GM19043 (cell line): Measurements from ENCODE around the gene RFC3.
A peak's percentile ranks its signal among the peaks of the same experiment; 100 is the strongest.
"Not testable (repeated sequence)": the region's sequence is repeated elsewhere in the genome, so short reads cannot be mapped to it uniquely, and the experiment has no call there.

Source experiments
- ATAC-seq: cut with Tn5 transposase; IDR thresholded peaks from one replicate; pipeline ENCODE4 v1.9.1; 2021; ENCODE audit warnings: low read depth; ENCODE audit not compliant: unreplicated experiment

Gene RFC3

DNA sequence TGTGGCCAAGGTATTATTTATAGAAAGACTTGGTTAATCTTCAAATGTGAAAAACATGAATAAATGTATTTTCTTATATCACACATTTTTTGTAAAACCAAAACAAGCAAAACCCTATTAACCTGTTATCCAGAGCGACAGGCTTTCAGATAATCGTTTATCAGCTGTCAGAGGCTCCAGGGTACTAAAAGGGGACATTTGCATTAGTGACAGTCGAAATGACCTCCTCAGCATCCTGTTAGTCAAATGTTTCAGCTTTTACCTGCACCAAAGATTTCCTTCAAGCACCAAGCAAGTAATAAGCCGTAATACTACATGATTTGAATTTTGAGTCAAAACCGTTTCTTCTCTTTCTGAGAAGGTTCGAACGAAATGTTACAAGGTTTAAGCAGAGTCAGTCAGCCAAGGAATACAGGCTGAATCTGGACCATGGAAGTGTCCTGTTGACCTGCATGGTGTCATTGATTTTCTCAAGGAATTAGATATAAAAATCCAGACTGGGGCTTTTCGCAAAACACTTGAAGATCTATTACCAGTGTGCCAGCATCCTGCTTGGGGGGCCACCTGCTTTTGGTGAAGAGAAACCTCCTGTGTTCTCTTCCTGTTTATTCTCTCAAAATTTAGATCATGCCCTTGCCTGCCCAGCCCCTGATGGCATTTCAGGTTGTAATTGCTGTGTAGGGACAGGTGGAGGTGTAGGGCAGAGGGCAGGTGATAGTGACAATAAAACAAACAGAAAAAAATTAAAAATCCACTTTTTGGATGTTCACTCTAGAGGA lies 11.3 kb upstream of the RFC3 start:
- peak; percentile 61 for ATAC-seq

DNA sequence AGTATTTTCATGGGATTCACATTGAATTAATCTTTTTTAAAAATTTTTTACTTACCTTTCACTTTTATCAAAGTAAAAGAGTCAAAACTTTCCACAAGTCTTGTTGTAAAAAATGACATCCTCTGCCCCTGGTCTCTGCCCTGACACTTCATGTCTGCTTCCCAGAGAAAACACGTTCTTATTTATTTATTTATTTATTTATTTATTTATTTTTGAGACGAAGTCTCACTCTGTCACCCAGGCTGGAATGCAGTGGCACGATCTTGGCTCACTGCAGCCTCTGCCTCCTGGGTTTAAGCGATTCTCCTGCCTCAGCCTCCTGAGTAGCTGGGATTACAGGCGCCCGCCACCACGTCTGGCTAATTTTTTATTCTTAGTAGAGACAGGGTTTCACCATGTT lies 5.1 kb upstream of the RFC3 start:
- not testable (repeated sequence) for ATAC-seq

DNA sequence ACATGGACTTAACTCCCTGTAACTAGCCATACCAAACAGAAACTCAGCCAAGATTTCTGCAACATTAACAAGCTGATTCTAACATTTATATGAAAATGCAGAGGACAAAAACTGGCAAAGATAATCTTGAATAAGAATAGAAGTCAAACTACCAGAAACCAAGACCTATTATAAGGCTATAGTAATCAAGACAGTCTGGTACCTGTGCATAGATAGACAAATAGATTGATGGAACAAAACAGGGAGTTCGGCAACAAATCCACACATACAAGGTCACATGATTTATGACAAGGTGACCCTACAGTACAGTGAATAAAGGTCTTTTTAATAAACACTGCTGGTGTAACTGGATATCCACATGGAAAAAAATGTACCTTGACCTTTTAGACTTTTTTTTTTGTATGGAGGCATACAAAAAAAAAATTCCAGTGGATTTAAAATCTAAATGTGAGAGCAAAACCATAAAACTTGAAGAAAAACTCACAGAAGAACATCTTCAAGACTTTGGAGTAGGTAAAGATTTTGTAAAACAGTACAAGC lies 2.9 kb upstream of the RFC3 start:
- ATAC-seq: no peak

DNA sequence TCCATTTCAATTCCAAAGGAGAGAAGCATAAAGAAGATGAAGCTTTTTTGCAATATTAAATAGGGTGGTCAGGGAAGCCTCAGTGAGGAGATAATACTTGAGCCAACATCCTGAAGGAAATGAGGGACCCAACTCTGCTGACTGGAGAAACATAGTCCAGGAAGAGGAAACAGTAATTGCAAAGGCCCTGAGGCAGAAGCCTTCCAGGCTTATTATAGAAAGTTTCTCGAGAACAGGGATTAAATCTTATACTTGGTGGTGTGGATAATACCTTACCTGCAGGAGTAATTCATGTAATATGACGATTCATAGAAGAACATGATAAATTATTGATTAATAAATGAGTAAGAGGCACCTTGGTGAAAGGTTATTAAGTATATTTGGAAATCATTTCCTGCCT lies 1.0 kb upstream of the RFC3 start:
- ATAC-seq: no peak

DNA sequence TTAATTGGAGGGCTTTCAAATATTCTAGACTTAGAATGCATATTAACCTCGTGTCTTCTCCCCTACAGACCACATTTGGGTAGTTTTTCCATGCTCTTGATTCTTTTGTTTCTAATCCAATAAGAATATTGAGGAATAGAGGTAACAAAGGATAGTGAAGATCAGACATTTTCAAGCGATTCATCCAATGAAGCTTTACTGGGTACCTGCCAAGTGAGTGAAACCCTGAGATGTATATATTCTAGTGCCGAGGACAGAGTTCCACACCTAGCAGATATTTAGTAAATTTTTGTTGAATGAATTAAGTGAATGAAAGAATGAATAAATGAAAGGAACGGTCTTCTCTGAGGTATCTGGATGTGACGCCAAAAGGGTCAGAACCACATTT lies 442 bp upstream of the RFC3 start:
- ATAC-seq: peak; percentile 1

DNA sequence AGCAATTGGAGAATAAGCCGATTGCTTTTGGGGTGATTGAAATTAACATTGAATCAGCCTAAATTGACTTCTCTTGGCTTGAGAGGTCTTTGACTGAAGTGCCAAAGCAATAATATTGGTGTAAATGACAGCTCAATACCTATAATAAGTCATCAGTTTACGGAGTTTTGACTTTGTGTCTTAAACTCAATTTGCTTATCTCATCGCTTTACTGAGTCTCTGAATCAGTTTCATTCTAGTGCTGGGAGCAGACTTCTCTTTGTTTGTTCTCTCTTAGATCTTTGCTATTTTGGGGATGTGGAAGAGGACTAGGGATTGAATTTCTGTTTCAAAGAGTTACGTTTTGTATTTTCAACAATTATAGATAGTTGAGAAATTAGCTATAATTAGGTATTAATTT lies 7.1 kb downstream of the RFC3 start:
- no peak for ATAC-seq

DNA sequence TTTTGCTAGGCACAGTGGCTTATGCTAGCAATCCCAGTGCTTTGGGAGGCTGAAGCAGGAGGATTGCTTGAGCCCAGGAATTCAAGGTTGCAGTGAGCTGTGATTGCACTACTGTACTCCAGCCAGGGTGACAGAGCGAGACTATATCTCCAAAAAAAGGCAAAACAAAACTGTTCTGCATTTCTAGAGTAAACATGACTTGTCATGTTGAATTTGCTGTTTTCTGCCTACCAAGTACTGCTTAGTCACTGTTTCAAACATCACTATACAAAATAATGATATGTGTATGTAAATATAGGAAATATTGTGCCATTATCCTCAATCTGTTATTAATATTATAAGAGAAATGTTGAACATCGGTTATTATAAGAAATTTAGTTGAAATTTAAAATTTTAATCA lies 9.2 kb downstream of the RFC3 start:
- no peak for ATAC-seq

DNA sequence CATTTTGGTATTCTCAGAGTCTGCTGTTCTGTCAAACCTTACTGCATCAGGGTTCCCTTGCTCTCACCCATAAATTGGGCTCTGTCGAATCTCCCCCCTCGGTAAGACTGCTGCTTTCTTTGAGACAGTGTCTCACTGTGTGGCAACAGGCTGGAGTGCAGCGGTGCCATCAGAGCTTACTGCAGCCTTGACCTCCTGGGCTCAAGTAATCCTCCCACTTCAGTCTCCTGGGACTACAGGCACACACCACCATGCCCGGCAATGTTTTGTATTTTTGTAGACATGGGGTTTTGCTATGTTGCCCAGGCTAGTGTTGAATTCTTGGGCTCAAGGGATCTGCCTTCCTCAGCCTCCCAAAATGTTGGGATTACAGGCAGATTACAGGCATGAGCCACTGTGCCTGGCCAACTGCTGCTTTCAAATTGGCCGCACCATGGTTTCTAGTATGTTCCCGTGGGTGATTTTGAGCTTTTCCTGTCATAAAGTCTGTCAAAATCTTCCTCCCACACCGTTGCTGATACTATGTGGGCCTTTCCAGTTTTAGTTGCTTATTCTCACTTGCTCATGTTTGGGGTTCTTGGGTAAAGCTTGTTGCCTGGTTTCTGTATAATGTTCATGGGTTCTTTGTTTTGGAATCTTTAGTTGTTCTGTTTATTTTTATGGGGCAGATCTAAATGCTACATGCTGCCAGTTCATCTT lies 10.6 kb downstream of the RFC3 start:
- ATAC-seq: no peak

DNA sequence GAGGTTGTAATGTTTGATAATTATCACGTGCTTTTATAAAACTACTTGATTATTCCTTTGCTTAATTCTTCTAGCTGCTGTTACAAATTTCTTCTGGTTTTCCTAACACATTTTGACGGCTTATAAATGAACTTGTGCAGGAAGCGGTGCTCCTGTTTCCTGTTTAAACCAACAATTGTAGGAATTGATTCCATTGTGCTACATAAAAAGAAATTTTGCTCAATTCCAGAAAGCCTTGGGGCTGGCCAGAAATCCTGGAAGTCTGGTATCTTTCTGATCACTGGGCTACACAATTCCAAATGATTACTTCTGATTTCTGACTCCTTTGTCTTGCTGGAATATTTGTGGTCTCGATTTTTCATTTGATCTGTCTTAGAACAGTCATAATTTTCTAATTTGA lies 14.9 kb downstream of the RFC3 start:
- ATAC-seq: no peak

DNA sequence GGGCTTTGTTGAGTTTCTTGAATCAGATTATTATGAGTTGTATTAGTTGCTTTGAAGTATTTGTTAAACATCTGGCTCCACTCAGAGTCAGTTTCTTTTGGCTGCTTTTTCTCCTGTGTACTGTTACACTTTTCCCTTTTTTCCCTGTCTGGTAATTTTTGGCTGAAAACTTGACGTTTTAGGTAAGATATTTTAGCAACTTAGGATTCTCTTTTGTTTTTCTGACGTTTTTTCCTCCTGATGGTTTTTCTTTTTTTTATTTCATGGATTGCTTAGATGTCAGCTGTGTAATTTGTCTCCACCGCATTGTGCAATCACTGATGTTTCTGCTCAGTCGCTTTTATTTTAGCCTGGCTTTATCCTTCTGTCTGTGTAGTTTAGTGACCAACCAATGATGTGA lies 20.7 kb downstream of the RFC3 start:
- ATAC-seq: no peak

DNA sequence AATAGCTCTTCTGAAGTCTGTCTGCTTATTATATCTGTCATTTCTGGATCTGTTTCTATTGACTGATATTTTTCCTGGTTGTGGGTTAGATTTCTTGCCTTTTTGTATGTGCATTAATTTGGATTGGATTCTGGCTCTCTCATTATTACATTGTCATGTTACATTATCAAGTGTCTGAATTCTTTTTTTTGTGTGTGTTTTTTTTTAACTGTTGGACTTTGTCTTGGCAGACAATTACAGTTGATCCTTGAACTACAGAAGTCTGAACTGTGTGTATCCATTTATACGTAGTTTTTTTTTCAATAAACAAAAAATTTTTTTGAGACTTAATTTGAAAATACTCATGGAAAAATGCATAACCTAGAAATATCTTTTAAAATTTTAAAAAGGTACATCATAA lies 22.5 kb downstream of the RFC3 start:
- ATAC-seq: no peak

DNA sequence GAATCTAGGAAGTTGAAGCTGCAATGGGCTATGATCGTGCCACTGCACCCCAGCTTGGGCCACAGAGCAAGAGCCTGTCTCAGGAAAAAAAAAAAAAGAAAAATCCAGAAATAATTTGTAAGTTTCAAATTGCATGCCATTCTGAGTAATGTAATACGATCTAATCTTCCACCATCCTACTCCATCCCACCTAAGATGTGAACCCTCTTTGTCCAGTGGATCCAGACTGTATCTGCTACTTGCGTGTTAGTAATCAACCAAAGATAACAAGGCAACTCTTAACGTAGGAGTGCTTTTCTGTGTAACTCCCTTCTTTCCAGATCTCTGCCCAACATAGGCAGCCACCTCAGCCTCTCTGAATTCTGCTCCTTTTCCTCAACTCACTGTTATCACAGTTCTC lies 24.3 kb downstream of the RFC3 start:
- no peak for ATAC-seq

DNA sequence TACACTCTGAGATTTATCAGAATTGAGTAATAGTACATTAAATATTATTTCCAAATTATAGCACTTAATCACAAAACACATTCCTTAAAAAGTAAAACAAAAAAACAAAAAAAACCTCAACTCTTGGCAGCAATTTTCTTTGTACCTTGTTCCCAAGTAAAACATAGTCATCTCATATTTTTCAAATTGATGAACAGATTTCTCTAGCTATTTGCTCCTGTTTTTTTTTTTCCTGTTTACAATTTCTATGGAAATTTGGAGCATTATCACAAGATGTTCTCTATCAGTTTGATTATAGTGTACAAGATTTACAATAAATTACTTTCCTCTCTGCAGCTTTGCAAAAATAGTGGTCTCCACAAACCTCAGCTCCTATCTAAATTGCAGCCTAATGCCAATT lies 25.0 kb downstream of the RFC3 start:
- no peak for ATAC-seq

DNA sequence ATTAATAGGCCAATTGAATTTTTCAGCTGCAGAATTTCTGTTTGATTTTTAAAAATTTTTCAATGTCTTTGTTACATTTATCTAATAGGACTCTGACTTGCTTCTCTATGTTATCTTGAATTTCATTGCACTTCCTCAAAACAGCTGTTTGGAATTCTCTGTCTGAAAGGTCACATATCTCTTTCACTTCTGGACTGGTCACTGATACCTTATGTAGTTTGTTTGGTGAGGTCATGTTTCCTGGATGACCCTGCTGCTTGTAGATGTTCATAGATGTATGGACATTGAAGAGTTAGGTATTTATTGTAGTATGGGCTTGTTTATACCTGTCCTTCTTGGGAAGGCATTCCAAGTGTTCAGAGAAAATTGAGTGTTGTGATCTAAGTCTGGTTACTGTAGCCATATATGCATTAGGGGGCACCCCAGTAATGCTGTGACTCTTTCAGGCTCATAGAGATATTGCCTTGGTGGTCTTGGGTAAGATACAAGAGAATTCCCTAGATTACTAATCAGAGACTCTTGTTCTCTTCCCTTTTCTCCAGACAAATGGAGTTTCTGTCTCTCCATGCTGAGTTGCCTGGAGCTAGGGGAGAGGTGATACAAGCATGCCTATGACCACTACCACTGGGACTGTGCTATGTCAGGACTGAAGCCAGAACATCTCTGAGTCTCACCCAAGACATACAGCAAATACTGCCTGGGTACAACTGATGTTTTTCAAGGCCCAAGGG lies 27.8 kb downstream of the RFC3 start:
- ATAC-seq: no peak

DNA sequence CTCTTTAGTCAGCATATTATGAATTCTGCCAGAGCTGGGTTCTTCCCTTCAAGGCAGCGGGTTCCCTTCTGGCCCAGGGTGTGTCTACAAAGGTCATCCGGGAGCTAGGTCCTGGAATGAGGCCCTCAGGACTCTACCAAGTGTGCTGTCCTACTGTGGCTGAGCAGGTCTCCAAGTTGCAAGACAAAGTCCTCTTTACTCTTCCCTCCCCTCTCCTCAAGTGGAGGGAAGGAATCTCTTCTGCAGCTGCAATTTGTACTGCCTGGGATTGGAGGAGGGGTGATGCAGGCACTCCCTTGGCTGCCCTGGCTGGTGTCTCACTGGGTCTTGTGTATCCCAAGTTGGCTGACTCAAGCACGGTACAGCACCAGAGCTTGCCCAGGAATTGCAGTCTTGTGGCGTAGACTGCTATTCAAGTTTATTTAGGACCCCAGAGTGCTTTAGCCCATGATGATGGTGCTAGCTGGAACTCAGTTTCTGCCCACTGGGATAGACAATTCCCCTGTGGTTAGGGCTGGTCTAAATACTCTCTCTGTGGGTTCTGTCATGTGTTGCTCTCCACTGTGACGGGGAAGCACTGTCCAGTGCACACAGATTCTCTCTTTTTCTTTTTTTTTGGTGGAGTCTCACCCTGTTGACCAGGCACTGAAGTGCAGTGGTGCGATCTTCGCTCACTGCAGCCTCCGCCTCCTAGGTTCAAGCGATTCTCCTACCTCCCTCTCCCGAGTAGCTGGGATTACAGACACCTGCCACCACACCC lies 28.5 kb downstream of the RFC3 start:
- peak; percentile 53 for ATAC-seq

DNA sequence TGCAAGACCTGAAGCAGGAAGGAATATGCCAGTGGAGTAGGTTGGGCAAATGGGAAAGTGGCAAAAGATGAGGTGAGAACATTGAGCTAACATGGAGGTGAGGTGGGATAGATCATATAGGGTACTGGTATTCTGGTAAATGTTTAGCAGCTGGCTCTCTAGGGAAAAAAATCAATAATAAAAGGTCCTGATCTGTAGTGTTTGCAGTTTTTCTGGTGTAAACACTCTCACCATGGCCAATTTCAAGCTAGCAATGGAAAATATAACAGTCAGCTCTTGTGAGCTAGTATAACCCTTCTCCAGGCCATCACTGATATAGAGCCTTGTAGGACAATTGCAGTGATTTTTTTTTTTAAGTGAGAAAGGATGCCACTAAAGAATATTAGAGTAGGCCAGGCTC lies 31.3 kb downstream of the RFC3 start:
- no peak for ATAC-seq

DNA sequence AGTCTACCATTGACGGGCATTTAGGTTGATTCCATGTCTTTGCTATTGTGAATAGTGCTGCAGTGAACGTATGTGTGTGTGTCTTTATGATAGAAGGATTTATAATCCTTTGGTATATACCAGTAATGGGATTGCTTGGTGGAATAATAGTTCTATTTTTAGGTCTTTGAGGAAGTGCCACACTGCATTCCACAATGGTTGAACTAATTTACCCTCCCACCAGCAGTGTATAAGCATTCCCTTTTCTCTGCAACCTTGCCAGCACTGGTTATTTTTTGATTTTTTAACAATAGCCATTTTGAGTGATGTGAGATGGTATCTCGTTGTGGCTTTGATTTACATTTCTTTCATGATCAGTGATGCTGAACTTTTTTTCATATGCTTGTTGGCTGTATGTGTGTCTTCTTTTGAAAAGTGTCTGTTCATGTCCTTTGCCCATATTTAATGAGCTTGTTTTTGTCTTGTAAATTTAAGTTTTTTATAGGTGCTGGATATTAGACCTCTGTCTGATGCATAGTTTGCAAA lies 37.5 kb downstream of the RFC3 start:
- no peak for ATAC-seq

DNA sequence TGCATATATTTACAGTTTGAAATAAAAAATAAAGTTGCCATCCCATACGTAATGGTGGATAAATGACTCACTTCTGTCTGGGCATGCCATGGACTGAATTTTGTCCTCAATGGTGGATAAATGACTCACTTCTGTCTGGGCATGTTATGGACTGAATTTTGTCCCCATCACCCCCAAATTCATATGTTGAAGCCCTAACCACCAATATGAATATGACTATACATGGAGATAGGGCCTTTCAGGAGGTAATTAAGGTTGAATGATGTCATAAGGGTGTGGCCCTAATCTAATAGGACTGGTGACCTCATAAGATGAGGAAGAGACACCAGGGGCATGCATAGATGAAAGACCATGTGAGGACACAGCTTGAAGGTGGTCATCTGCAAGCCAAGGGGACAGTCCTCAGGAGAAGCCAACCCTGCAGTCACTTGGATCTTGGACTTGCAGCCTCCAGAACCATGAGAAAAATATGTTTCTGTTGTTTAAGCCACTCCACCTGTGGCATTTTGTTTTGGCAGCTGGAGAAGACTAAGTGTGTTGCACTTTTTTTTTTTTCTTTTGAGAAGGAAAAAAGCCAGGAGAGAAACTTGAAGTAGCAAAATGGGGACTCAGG lies 41.8 kb downstream of the RFC3 start:
- ATAC-seq: no peak

DNA sequence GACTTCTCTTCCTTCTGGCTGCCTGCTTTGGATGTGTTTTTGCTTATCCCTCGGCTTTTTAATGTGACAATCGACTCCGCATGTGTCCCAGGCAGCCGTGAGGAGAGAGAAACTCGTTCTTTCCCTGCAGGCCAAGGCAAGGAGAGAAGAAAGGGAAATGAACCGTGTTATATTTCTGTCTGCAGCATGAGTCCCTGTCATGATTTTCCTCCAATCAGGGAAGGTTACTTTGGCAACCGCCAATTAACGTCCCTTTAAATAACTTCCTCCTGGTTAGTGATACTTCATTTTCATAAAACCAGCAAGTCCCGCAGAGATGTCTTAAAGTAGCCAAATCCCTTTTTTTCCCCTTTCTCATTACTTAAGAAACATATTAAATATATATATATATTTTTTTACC lies 42.6 kb downstream of the RFC3 start:
- no peak for ATAC-seq

DNA sequence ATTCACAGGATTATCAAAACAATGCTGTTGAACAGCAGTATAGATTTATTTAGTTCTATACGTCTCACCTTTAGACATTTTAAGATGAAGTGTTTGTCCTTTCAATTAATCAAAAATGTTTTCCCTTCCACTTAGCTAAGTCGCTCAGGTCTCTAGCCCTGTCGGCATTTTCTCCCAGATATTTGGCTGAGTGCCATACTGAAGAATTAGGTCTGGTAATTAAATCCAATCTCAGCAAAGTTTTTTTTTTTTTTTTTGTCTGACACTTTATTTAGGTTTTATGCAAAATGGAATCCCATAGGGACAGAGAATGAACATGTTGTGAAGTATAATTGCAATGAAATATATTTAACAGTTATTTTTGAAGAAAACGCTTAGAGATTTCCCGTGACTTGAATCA lies 44.1 kb downstream of the RFC3 start:
- no peak for ATAC-seq
